T-cell (primary cell): ENCODE measurements around the gene SATB2. TPM values are rescaled to one million over a fixed set of nuclear protein-coding genes. Genes with fewer than 3 reads are reported as not detected.

Experiments
- ATAC-seq, 4 experiments: fragments of 200-7000 bp in 3 of 4; fragments of 150-1000 bp in 1 of 4; cut with Tn5 transposase; replicated peaks in 1 of 4; 1 replicate in 3 of 4; 2 replicates in 1 of 4; pipeline ENCODE4 v1.10.0; 2021; ENCODE audit warnings: moderate library complexity in 3 of 4, mild to moderate bottlenecking in 2 of 4, moderate number of reproducible peaks in 1 of 4
- CTCF ChIA-PET, 2 donors: fragments of 300-600 bp; sonication (Branson Sonifier 250); formaldehyde crosslinking; loops; one replicate each; lab custom pipeline; 2022; ENCODE audit warnings: antibody characterized with exemption in 2 of 2; lab: Charles Lee
- POLR2A ChIA-PET, 2 donors: fragments of 300-600 bp; sonication (Branson Sonifier 250); formaldehyde crosslinking; loops; one replicate each; lab custom pipeline; 2022; ENCODE audit warnings: antibody characterized with exemption in 2 of 2; lab: Charles Lee
- DNase-seq, 35 experiments: peaks; one replicate each; pipeline versions ENCODE4 v3.0.0 to v3.0.0-alpha.2; 2013 to 2023
- H3K27ac ChIP-seq: one replicate; pipeline ENCODE4 v1.5.1; 2013; ENCODE audit warnings: low read length
- H3K27me3 ChIP-seq, 2 experiments: replicated peaks in 1 of 2; 1 replicate in 1 of 2; 2 replicates in 1 of 2; pipeline versions ENCODE4 v1.6.1 to v1.7.0; 2013; ENCODE audit warnings: low read length in 1 of 2, mixed read lengths in 1 of 2; ENCODE audit not compliant: control insufficient read depth in 2 of 2, insufficient read depth in 2 of 2; ENCODE audit errors: extremely low read depth in 1 of 2
- H3K36me3 ChIP-seq, 2 donors: 1 replicate in 1 of 2; 2 replicates in 1 of 2; pipeline versions ENCODE4 v1.6.1 to v1.7.0; 2013; ENCODE audit warnings: low read length in 1 of 2; ENCODE audit not compliant: control insufficient read depth in 2 of 2, insufficient read depth in 1 of 2; ENCODE audit errors: extremely low read depth in 1 of 2
- H3K4me1 ChIP-seq, 2 experiments: 1 replicate in 1 of 2; 2 replicates in 1 of 2; pipeline versions ENCODE4 v1.6.1 to v1.7.0; 2013; ENCODE audit warnings: low read length in 2 of 2, mixed read lengths in 1 of 2; ENCODE audit not compliant: insufficient read depth in 2 of 2, control insufficient read depth in 1 of 2; ENCODE audit errors: extremely low read depth in 1 of 2
- H3K4me3 ChIP-seq, 2 donors: 1 replicate in 1 of 2; 2 replicates in 1 of 2; pipeline versions ENCODE4 v1.5.1 to v1.7.0; 2013; ENCODE audit warnings: mild to moderate bottlenecking in 2 of 2, low read length in 1 of 2, moderate library complexity in 1 of 2; ENCODE audit not compliant: control insufficient read depth in 1 of 2; ENCODE audit errors: extremely low read depth in 1 of 2
- H3K9me3 ChIP-seq: 2 replicates; pipeline ENCODE4 v1.7.0; 2013
- H3K27ac Mint-ChIP-seq, 2 donors: one replicate each; pipeline ENCODE4 v1.8.0; 2020 to 2021; ENCODE audit warnings: mild to moderate bottlenecking in 2 of 2, mixed read lengths in 2 of 2
- H3K27me3 Mint-ChIP-seq, 2 donors: one replicate each; pipeline ENCODE4 v1.8.0; 2021 to 2022; ENCODE audit warnings: mixed read lengths in 2 of 2
- H3K36me3 Mint-ChIP-seq: one replicate; pipeline ENCODE4 v1.8.0; 2021; ENCODE audit warnings: mixed read lengths
- H3K4me1 Mint-ChIP-seq, 3 donors: one replicate each; pipeline ENCODE4 v1.8.0; 2020 to 2022; ENCODE audit warnings: mixed read lengths in 3 of 3, mild to moderate bottlenecking in 1 of 3
- H3K4me3 Mint-ChIP-seq, 3 donors: one replicate each; pipeline ENCODE4 v1.8.0; 2020 to 2022; ENCODE audit warnings: mild to moderate bottlenecking in 3 of 3, mixed read lengths in 3 of 3, moderate library complexity in 3 of 3
- H3K9me3 Mint-ChIP-seq, 3 donors: one replicate each; pipeline ENCODE4 v1.8.0; 2020 to 2022; ENCODE audit warnings: mixed read lengths in 3 of 3
- WGBS: methylation state at CpG from one replicate; pipeline ENCODE4 v1.1.5; 2013; ENCODE audit warnings: missing lambda C conversion rate; ENCODE audit not compliant: insufficient coverage; 5-methylcytosine and 5-hydroxymethylcytosine counted together
- total RNA-seq, 35 experiments: library from RNA in 6 of 35; stranded (reverse) in 6 of 35; fragments of 120-200 nt in 1 of 35; gene quantifications; one replicate each; pipeline versions ENCODE4 v1.2.1 to v1.2.4 and lab custom pipeline; 2013 to 2026

SATB2 gene
- total RNA-seq, 5 donors from 2014 or later (not counting 1 experiment from before 2014, with no cell fraction given) = 0.15 to 0.54 (median 0.23) TPM

- Histone ChIP-seq H3K4me1 (no peaks in the 10 kb centered on the region), H3K36me3 (no peaks in the 10 kb centered on the region), H3K9me3 (no peaks in the 10 kb centered on the region), H3K4me3 (no peak overlapping the region), H3K27me3 (no peaks in the 10 kb centered on the region), H3K27ac (no peak overlapping the region)
- CTCF ChIA-PET = no interaction called here
- no peaks in the 10 kb centered on the region for H3K36me3 Mint-ChIP-seq
- peaks cover 0 to 8% (median 0%) of the 10 kb centered on the region in 3 donors for H3K9me3 Mint-ChIP-seq
- no peaks in the 10 kb centered on the region for H3K4me1 Mint-ChIP-seq
- ATAC-seq (no peak), DNase-seq (no peak)
- no peak overlapping the region for H3K27ac Mint-ChIP-seq
- peaks cover 0 to 3% of the 10 kb centered on the region in 2 donors for H3K27me3 Mint-ChIP-seq
- POLR2A ChIA-PET = no interaction called here
- no peak overlapping the region for H3K4me3 Mint-ChIP-seq
Observed at GRCh38 chr2:199288424-199288823, 169.3 kb downstream of the SATB2 start.

- Mint-ChIP-seq H3K27ac (no peak overlapping the region), H3K36me3 (no peaks in the 10 kb centered on the region), H3K4me1 (no peaks in the 10 kb centered on the region), H3K9me3 (peaks cover 0 to 18% (median 0%) of the 10 kb centered on the region in 3 donors), H3K27me3 (no peaks in the 10 kb centered on the region), H3K4me3 (no peak overlapping the region)
- no peak for ATAC-seq
- POLR2A ChIA-PET = no interaction called here
- Histone ChIP-seq H3K27ac (no peak overlapping the region), H3K36me3 (no peaks in the 10 kb centered on the region), H3K9me3 (no peaks in the 10 kb centered on the region), H3K4me1 (no peaks in the 10 kb centered on the region), H3K27me3 (no peaks in the 10 kb centered on the region), H3K4me3 (no peak overlapping the region)
- WGBS = no CpG with 5 or more reads among the region's 3 CpGs
- no peak for DNase-seq
- CTCF ChIA-PET = interaction anchor here in 1 of 2 donors (0.7 kb wide), 1 partner anchor 206 kb away, joined by 4 read pairs; no protein-coding TSS in a partner anchor
Observed at GRCh38 chr2:199282309-199282708, 175.4 kb downstream of the SATB2 start.

GRCh38 chr2:199279146-199279545, 178.6 kb downstream of the SATB2 start:
- Mint-ChIP-seq H3K36me3 (no peaks in the 10 kb centered on the region), H3K4me3 (no peak overlapping the region), H3K27ac (no peak overlapping the region), H3K4me1 (no peaks in the 10 kb centered on the region), H3K9me3 (peaks cover 0 to 9% (median 0%) of the 10 kb centered on the region in 3 donors), H3K27me3 (no peaks in the 10 kb centered on the region)
- POLR2A ChIA-PET = no interaction called here
- H3K9me3 ChIP-seq = no peaks in the 10 kb centered on the region
- H3K27me3 ChIP-seq = no peaks in the 10 kb centered on the region
- CTCF ChIA-PET = no interaction called here
- H3K4me3 ChIP-seq = no peak overlapping the region
- no peak for DNase-seq
- ATAC-seq = no peak
- H3K4me1 ChIP-seq = no peaks in the 10 kb centered on the region
- H3K27ac ChIP-seq = no peak overlapping the region
- no peaks in the 10 kb centered on the region for H3K36me3 ChIP-seq

DNA sequence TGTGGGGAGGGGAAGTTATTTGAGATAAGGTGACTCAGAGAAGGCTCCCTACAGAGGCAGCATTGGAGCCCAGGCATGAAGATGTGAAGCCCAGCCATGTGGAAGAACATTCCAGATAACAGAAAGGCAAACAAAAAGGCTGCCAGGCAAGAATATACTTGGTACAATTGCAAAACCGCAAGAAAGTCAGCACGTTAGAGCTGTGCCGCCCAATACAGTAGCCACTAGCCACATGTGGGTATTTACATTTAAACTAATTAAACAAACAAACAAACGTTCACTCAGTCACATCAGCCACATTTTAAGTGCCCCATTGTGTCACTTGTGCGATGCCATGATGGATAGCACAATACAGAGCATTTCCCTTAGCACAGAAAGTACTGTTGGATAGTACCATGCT, 179.6 kb downstream of the SATB2 start:
- no peaks in the 10 kb centered on the region for H3K27me3 Mint-ChIP-seq
- no peaks in the 10 kb centered on the region for H3K36me3 Mint-ChIP-seq
- no peaks in the 10 kb centered on the region for H3K36me3 ChIP-seq
- no peaks in the 10 kb centered on the region for H3K27me3 ChIP-seq
- peaks cover 0 to 9% (median 0%) of the 10 kb centered on the region in 3 donors for H3K9me3 Mint-ChIP-seq
- H3K4me3 Mint-ChIP-seq = no peak overlapping the region
- no peaks in the 10 kb centered on the region for H3K4me1 Mint-ChIP-seq
- ChIA-PET POLR2A (no interaction called here), CTCF (no interaction called here)
- ATAC-seq (no peak), DNase-seq (no peak)
- no peak overlapping the region for H3K4me3 ChIP-seq
- no peak overlapping the region for H3K27ac ChIP-seq
- WGBS = 54% methylated on average over 4 of the region's 5 CpGs
- H3K4me1 ChIP-seq = no peaks in the 10 kb centered on the region
- no peak overlapping the region for H3K27ac Mint-ChIP-seq
- H3K9me3 ChIP-seq = no peaks in the 10 kb centered on the region

- no peak for ATAC-seq
- Mint-ChIP-seq H3K4me1 (no peaks in the 10 kb centered on the region), H3K4me3 (no peak overlapping the region), H3K9me3 (no peaks in the 10 kb centered on the region), H3K27ac (no peak overlapping the region), H3K36me3 (no peaks in the 10 kb centered on the region), H3K27me3 (no peaks in the 10 kb centered on the region)
- Histone ChIP-seq H3K4me1 (no peaks in the 10 kb centered on the region), H3K4me3 (no peak overlapping the region), H3K9me3 (no peaks in the 10 kb centered on the region), H3K36me3 (no peaks in the 10 kb centered on the region), H3K27me3 (no peaks in the 10 kb centered on the region), H3K27ac (no peak overlapping the region)
- ChIA-PET CTCF (no interaction called here), POLR2A (no interaction called here)
- no CpG with 5 or more reads among the region's 1 CpG for WGBS
- no peak for DNase-seq
Observed at GRCh38 chr2:199273042-199273511, 184.7 kb downstream of the SATB2 start.

- H3K4me1 ChIP-seq = no peaks in the 10 kb centered on the region
- H3K4me3 ChIP-seq = no peak overlapping the region
- Mint-ChIP-seq H3K27ac (no peak overlapping the region), H3K27me3 (peaks cover 0 to 3% of the 10 kb centered on the region in 2 donors), H3K36me3 (no peaks in the 10 kb centered on the region), H3K4me3 (no peak overlapping the region), H3K4me1 (no peaks in the 10 kb centered on the region), H3K9me3 (peaks cover 25 to 34% (median 33%) of the 10 kb centered on the region in 3 donors)
- ChIA-PET POLR2A (no interaction called here), CTCF (no interaction called here)
- ATAC-seq (no peak), DNase-seq (no peak)
- no peaks in the 10 kb centered on the region for H3K9me3 ChIP-seq
- H3K36me3 ChIP-seq = no peaks in the 10 kb centered on the region
- H3K27ac ChIP-seq = no peak overlapping the region
- no peaks in the 10 kb centered on the region for H3K27me3 ChIP-seq
Observed at GRCh38 chr2:199261936-199262335, 195.8 kb downstream of the SATB2 start.

DNA sequence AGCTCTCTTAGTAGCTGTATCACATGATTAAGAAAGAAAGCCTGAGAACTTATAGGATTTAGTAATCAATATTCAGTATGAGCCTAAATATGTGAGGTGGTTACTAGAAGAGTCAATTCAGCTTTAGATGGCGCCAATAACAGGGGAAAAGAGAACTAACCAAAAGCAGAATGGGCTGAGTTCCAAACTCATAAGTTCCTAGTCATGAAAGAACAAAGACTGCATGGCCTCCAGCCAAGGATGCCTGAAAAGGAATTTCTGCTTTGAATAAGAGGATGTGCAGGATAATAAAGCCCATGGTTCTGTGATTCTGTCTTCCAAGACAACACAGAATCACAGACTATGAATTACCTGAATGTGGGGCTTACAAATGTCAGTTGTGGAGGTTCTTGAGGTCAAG, 196.5 kb downstream of the SATB2 start:
- Mint-ChIP-seq H3K27ac (no peak overlapping the region), H3K36me3 (no peaks in the 10 kb centered on the region), H3K27me3 (no peaks in the 10 kb centered on the region), H3K4me1 (no peaks in the 10 kb centered on the region), H3K4me3 (no peak overlapping the region), H3K9me3 (peaks cover 25 to 33% (median 30%) of the 10 kb centered on the region in 3 donors)
- CTCF ChIA-PET = no interaction called here
- H3K9me3 ChIP-seq = no peaks in the 10 kb centered on the region
- WGBS = 33% methylated on average over 1 of the region's 1 CpG
- POLR2A ChIA-PET = no interaction called here
- no peak overlapping the region for H3K27ac ChIP-seq
- DNase-seq (no peak), ATAC-seq (no peak)
- no peak overlapping the region for H3K4me3 ChIP-seq
- H3K4me1 ChIP-seq = no peaks in the 10 kb centered on the region
- H3K36me3 ChIP-seq = no peaks in the 10 kb centered on the region
- H3K27me3 ChIP-seq = no peaks in the 10 kb centered on the region
